Natural killer cell (primary cell): ENCODE data around the gene TRANK1. TPM values are rescaled to one million over a fixed set of nuclear protein-coding genes. Genes with fewer than 3 reads are reported as not detected.

Experiments
- ATAC-seq, 3 donors: fragments of 150-1000 bp in 2 of 3; fragments of 200-7000 bp in 1 of 3; cut with Tn5 transposase; 1 replicate in 1 of 3; 2 replicates in 2 of 3; pipeline ENCODE4 v1.10.0; 2021; ENCODE audit warnings: mild to moderate bottlenecking in 2 of 3, moderate library complexity in 2 of 3
- DNase-seq, 2 donors: peaks; one replicate each; pipeline versions ENCODE4 v3.0.0 to v3.0.0-alpha.2; 2013 to 2021; ENCODE audit warnings: mixed read lengths in 1 of 2
- H3K27ac ChIP-seq: one replicate; pipeline ENCODE4 v1.5.1; 2013; ENCODE audit warnings: mild to moderate bottlenecking, low read length
- H3K27me3 ChIP-seq: one replicate; pipeline ENCODE4 v1.6.1; 2013; ENCODE audit warnings: low read length; ENCODE audit not compliant: control insufficient read depth, insufficient read depth
- H3K36me3 ChIP-seq: one replicate; pipeline ENCODE4 v1.6.1; 2013; ENCODE audit warnings: low read length; ENCODE audit not compliant: control insufficient read depth, insufficient read depth
- H3K4me1 ChIP-seq: one replicate; pipeline ENCODE4 v1.6.1; 2013; ENCODE audit warnings: low read length; ENCODE audit not compliant: control insufficient read depth, insufficient read depth
- H3K4me3 ChIP-seq: one replicate; pipeline ENCODE4 v1.5.1; 2013; ENCODE audit warnings: low read length
- H3K9me3 ChIP-seq: one replicate; pipeline ENCODE4 v1.6.1; 2013; ENCODE audit warnings: low read length; ENCODE audit not compliant: control insufficient read depth, insufficient read depth
- H3K27ac Mint-ChIP-seq, 2 donors: one replicate each; pipeline ENCODE4 v1.8.0; 2022; ENCODE audit warnings: mild to moderate bottlenecking in 2 of 2, mixed read lengths in 2 of 2, moderate library complexity in 1 of 2
- H3K27me3 Mint-ChIP-seq, 2 donors: one replicate each; pipeline ENCODE4 v1.8.0; 2022; ENCODE audit warnings: low read depth in 2 of 2, mixed read lengths in 2 of 2
- H3K36me3 Mint-ChIP-seq: one replicate; pipeline ENCODE4 v1.8.0; 2022; ENCODE audit warnings: mixed read lengths
- H3K4me1 Mint-ChIP-seq, 2 donors: one replicate each; pipeline ENCODE4 v1.8.0; 2022; ENCODE audit warnings: mixed read lengths in 2 of 2
- H3K4me3 Mint-ChIP-seq: one replicate; pipeline ENCODE4 v1.8.0; 2022; ENCODE audit warnings: mild to moderate bottlenecking, moderate library complexity, mixed read lengths
- H3K9me3 Mint-ChIP-seq, 2 donors: one replicate each; pipeline ENCODE4 v1.8.0; 2022; ENCODE audit warnings: mixed read lengths in 2 of 2
- WGBS: methylation state at CpG from one replicate; pipeline ENCODE4 v1.1.7; 2013; ENCODE audit warnings: missing lambda C conversion rate; ENCODE audit not compliant: insufficient coverage; 5-methylcytosine and 5-hydroxymethylcytosine counted together
- intact Hi-C: fragments of 100-400 bp; cut with micrococcal nuclease; formaldehyde crosslinking; loops from one replicate; pipeline ENCODE4 v1.14.2; 2022
- total RNA-seq, 4 donors: library from RNA; stranded (reverse); fragments of 120-200 nt in 1 of 4; gene quantifications; one replicate each; pipeline versions ENCODE4 v1.2.3 to v1.2.4, GENCODE V29; 2013 to 2022
- TF ChIP-seq, protein P1 (sequence below): fragments of 200-600 bp; IDR thresholded peaks from one replicate; pipeline ENCODE4 v1.8.0; 2022; ENCODE audit warnings: antibody characterized with exemption

The TRANK1 gene
- total RNA-seq, 3 donors from 2014 or later (not counting 1 experiment from before 2014, with no cell fraction given) = 105 to 158 (median 139) TPM

GRCh38 chr3:36991923-36992805 is 47.3 kb upstream of the TRANK1 start:
- Histone ChIP-seq H3K9me3 (no peaks in the 10 kb centered on the region), H3K27ac (peak overlapping the region; percentile 97), H3K4me1 (peaks cover 17% of the 10 kb centered on the region), H3K36me3 (peaks cover 30% of the 10 kb centered on the region), H3K4me3 (peak overlapping the region; percentile 60), H3K27me3 (no peaks in the 10 kb centered on the region)
- no peaks in the 10 kb centered on the region for H3K27me3 Mint-ChIP-seq
- DNase-seq = no peak
- H3K9me3 Mint-ChIP-seq = no peaks in the 10 kb centered on the region
- WGBS = 18% methylated on average over 24 of the region's 24 CpGs
- peaks cover 28% of the 10 kb centered on the region in 2 donors for H3K4me1 Mint-ChIP-seq
- no peak overlapping the region for H3K27ac Mint-ChIP-seq
- H3K4me3 Mint-ChIP-seq = no peak overlapping the region
- TF ChIP-seq, protein P1, sequence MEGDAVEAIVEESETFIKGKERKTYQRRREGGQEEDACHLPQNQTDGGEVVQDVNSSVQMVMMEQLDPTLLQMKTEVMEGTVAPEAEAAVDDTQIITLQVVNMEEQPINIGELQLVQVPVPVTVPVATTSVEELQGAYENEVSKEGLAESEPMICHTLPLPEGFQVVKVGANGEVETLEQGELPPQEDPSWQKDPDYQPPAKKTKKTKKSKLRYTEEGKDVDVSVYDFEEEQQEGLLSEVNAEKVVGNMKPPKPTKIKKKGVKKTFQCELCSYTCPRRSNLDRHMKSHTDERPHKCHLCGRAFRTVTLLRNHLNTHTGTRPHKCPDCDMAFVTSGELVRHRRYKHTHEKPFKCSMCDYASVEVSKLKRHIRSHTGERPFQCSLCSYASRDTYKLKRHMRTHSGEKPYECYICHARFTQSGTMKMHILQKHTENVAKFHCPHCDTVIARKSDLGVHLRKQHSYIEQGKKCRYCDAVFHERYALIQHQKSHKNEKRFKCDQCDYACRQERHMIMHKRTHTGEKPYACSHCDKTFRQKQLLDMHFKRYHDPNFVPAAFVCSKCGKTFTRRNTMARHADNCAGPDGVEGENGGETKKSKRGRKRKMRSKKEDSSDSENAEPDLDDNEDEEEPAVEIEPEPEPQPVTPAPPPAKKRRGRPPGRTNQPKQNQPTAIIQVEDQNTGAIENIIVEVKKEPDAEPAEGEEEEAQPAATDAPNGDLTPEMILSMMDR = no peak
- ATAC-seq = no peak
- H3K36me3 Mint-ChIP-seq = peaks cover 4% of the 10 kb centered on the region
- intact Hi-C loops = loop anchor here (2.0 kb wide), 2 partner anchors 47 to 1145 kb away; partner anchors contain the start of genes ACAA1 and TRANK1

- Histone ChIP-seq H3K27me3 (no peaks in the 10 kb centered on the region), H3K9me3 (no peaks in the 10 kb centered on the region), H3K4me1 (peaks cover 17% of the 10 kb centered on the region), H3K27ac (peak overlapping the region; percentile 97), H3K4me3 (no peak overlapping the region), H3K36me3 (peaks cover 31% of the 10 kb centered on the region)
- Mint-ChIP-seq H3K4me3 (peak overlapping the region; percentile 11), H3K27ac (no peak overlapping the region), H3K4me1 (peaks cover 24 to 26% of the 10 kb centered on the region in 2 donors), H3K9me3 (no peaks in the 10 kb centered on the region), H3K36me3 (peaks cover 2% of the 10 kb centered on the region), H3K27me3 (no peaks in the 10 kb centered on the region)
- DNase-seq (peak in 1 of 2 donors; percentile 26), ATAC-seq (no peak)
- WGBS = 75% methylated on average over 3 of the region's 3 CpGs
- intact Hi-C loops = no loop called here
- TF ChIP-seq, protein P1 = no peak
These were observed 46.3 kb upstream of the TRANK1 start for GRCh38 chr3:36991147-36991546.

DNA sequence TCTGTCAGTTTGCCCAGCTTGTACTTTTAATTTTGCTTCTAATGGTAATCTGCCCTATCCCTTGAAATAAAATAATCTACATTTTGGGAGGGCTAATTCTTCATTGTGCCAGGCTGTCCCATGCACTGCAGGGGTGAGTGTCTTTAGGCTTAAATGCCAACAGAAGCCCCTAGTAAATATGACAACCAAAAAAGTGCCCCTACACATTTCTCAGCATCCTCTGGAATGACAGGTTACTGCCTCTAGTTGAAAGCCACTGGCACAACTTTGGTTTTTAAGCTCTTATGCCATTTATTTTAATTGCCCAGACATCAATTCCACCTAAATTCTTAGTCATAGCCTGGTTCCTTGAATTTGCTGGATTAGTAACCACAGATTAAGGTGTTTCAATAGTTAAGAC is 44.7 kb upstream of the TRANK1 start:
- Mint-ChIP-seq H3K9me3 (no peaks in the 10 kb centered on the region), H3K4me3 (peak overlapping the region; percentile 51), H3K27me3 (no peaks in the 10 kb centered on the region), H3K36me3 (peaks cover 16% of the 10 kb centered on the region), H3K27ac (peak overlapping the region in 1 of 2 donors; percentile 29), H3K4me1 (peaks cover 24 to 31% of the 10 kb centered on the region in 2 donors)
- DNase-seq = no peak
- Histone ChIP-seq H3K27ac (no peak overlapping the region), H3K36me3 (peaks cover 39% of the 10 kb centered on the region), H3K27me3 (no peaks in the 10 kb centered on the region), H3K9me3 (no peaks in the 10 kb centered on the region), H3K4me1 (peaks cover 17% of the 10 kb centered on the region), H3K4me3 (no peak overlapping the region)
- TF ChIP-seq, protein P1 = no peak
- no peak for ATAC-seq
- intact Hi-C loops = no loop called here
